Endothelial cell of umbilical vein (primary cell): ENCODE results near the gene LRP1B. TPM values are rescaled to one million over a fixed set of nuclear protein-coding genes. Genes with fewer than 3 reads are reported as not detected.

Experiments used
- BruUV-seq: library from RNA; stranded (reverse); fragments of 400-500 nt; replicated peaks from 2 replicates; lab custom pipeline; 2021; lab: Mats Ljungman, UMichigan
- CTCF ChIA-PET: fragments of 300-600, 350-600 bp; sonication (Branson Sonifier 250); formaldehyde crosslinking; loops from one replicate; lab custom pipeline; 2021; ENCODE audit warnings: antibody characterized with exemption, inconsistent platforms; lab: Charles Lee
- POLR2A ChIA-PET: fragments of 300-600, 350-600 bp; sonication (Branson Sonifier 250); formaldehyde crosslinking; loops from one replicate; lab custom pipeline; 2021; ENCODE audit warnings: antibody characterized with exemption, inconsistent platforms; lab: Charles Lee
- DNase-seq: peaks from one replicate; pipeline ENCODE4 v3.0.0-alpha.2; 2011; ENCODE audit warnings: low read depth, low spot score
- FAIRE-seq: peaks from 2 replicates; lab custom pipeline; 2011; peaks lifted over from hg19 to GRCh38; lab: Jason Lieb, UNC
- H2AFZ ChIP-seq: 2 replicates; pipeline ENCODE4 v1.6.0; 2012; ENCODE audit warnings: low read depth, low read length, control low read depth, inconsistent platforms
- H3K27ac ChIP-seq: 2 replicates; pipeline ENCODE4 v1.5.1; 2011; ENCODE audit warnings: low read depth, mild to moderate bottlenecking, control low read depth, low read length, moderate library complexity; ENCODE audit not compliant: insufficient read depth
- H3K27me3 ChIP-seq, 2 experiments: 2 replicates each; pipeline versions ENCODE4 v1.6.0 to v1.6.1; 2011; ENCODE audit warnings: low read length in 2 of 2, mixed read lengths in 1 of 2; ENCODE audit not compliant: control insufficient read depth in 2 of 2, insufficient read depth in 2 of 2
- H3K36me3 ChIP-seq, 2 experiments: 2 replicates in 1 of 2; 3 replicates in 1 of 2; pipeline ENCODE4 v1.5.1; 2011; ENCODE audit warnings: low read length in 2 of 2, mild to moderate bottlenecking in 1 of 2, moderate library complexity in 1 of 2; ENCODE audit not compliant: control insufficient read depth in 2 of 2, insufficient read depth in 2 of 2; ENCODE audit errors: extremely low read depth in 1 of 2
- H3K4me1 ChIP-seq: 3 replicates; pipeline ENCODE4 v1.5.1; 2011; ENCODE audit warnings: mild to moderate bottlenecking, low read length; ENCODE audit not compliant: control insufficient read depth, insufficient read depth; ENCODE audit errors: extremely low read depth
- H3K4me2 ChIP-seq: 2 replicates; pipeline ENCODE4 v1.6.1; 2011; ENCODE audit warnings: low read length, control low read depth, mixed read lengths; ENCODE audit not compliant: insufficient read depth
- H3K4me3 ChIP-seq, 3 experiments: fragments of 200-600 bp in 1 of 3; sonication (generic), shearing (Covaris generic) in 1 of 3; replicated peaks in 1 of 3; 2 replicates each; pipeline ENCODE4 v1.5.1; 2011 to 2016; ENCODE audit warnings: control low read depth in 3 of 3, low read length in 3 of 3, mild to moderate bottlenecking in 2 of 3, inconsistent platforms in 1 of 3, low read depth in 1 of 3, moderate library complexity in 1 of 3; ENCODE audit not compliant: insufficient read depth in 1 of 3
- H3K79me2 ChIP-seq: 2 replicates; pipeline ENCODE4 v1.6.0; 2012; ENCODE audit warnings: low read length, inconsistent platforms; ENCODE audit not compliant: control insufficient read depth, insufficient read depth
- H3K9ac ChIP-seq: replicated peaks from 2 replicates; pipeline ENCODE3; 2011; ENCODE audit warnings: low read length, control low read depth; ENCODE audit not compliant: insufficient read depth; ENCODE audit errors: extremely low read depth
- H3K9me1 ChIP-seq: replicated peaks from 3 replicates; pipeline ENCODE4 v1.6.0; 2011; ENCODE audit warnings: mild to moderate bottlenecking, low read length; ENCODE audit not compliant: control insufficient read depth, insufficient read depth; ENCODE audit errors: extremely low read depth
- H3K9me3 ChIP-seq: replicated peaks from 2 replicates; pipeline ENCODE4 v1.5.1; 2012; ENCODE audit warnings: low read length, inconsistent platforms; ENCODE audit not compliant: control insufficient read depth, insufficient read depth
- H4K20me1 ChIP-seq: replicated peaks from 2 replicates; pipeline ENCODE3; 2011; ENCODE audit warnings: mild to moderate bottlenecking, low read length; ENCODE audit not compliant: control insufficient read depth, insufficient read depth; ENCODE audit errors: extremely low read depth
- EZH2 ChIP-seq: IDR thresholded peaks from 2 replicates; pipeline ENCODE4 v1.6.1; 2012; ENCODE audit warnings: borderline replicate concordance, low read depth, mild to moderate bottlenecking, moderate library complexity, low read length, inconsistent platforms; ENCODE audit not compliant: severe bottlenecking
- FOS ChIP-seq: IDR thresholded peaks from 2 replicates; pipeline ENCODE4 v1.6.1; 2011; ENCODE audit warnings: mild to moderate bottlenecking, low read length, moderate library complexity, borderline replicate concordance; ENCODE audit not compliant: insufficient read depth
- GATA2 ChIP-seq: IDR thresholded peaks from 2 replicates; pipeline ENCODE4 v1.7.0; 2011; ENCODE audit warnings: low read depth, mild to moderate bottlenecking, moderate library complexity, mixed read lengths, low read length; ENCODE audit not compliant: insufficient read length, insufficient read depth
- JUN ChIP-seq: IDR thresholded peaks from 2 replicates; pipeline ENCODE4 v1.6.1; 2011; ENCODE audit warnings: borderline replicate concordance, low read depth; ENCODE audit not compliant: insufficient read length, insufficient read depth
- MYC ChIP-seq: IDR thresholded peaks from one replicate; pipeline ENCODE4 v1.6.1; 2011; ENCODE audit warnings: mild to moderate bottlenecking, low read depth, low read length
- POLR2A ChIP-seq: IDR thresholded peaks from 2 replicates; pipeline ENCODE4 v1.6.1; 2012; ENCODE audit warnings: low read depth, mild to moderate bottlenecking, control low read depth, low read length
- POLR2AphosphoS5 ChIP-seq: IDR thresholded peaks from 2 replicates; pipeline ENCODE4 v1.6.1; 2012; ENCODE audit warnings: low read depth, mild to moderate bottlenecking, control low read depth, low read length, moderate library complexity; ENCODE audit not compliant: insufficient read depth
- dilution Hi-C: fragments of 300-500 bp; cut with MboI; formaldehyde crosslinking; loops from one replicate; pipeline ENCODE4 v1.15.0; 2019; ENCODE audit warnings: low sequenced_read_pairs; ENCODE audit not compliant: extremely low pct_ligation_motif_present
- intact Hi-C: fragments of 100-400 bp; cut with micrococcal nuclease; formaldehyde crosslinking; loops from one replicate; pipeline ENCODE4 v1.10.0; 2022
- polyA plus RNA-seq, 4 experiments: library from polyadenylated mRNA; depleted of rRNA in 3 of 4; stranded (reverse) in 3 of 4; unstranded in 1 of 4; fragments of >200 nt; gene quantifications; 2 replicates each; pipeline versions ENCODE4 v1.2.1 to v1.2.3, GENCODE V29; 2011 to 2012; ENCODE audit warnings: missing spikeins in 1 of 4
- total RNA-seq: library from RNA; stranded (reverse); gene quantifications from 2 replicates; pipeline ENCODE4 v1.2.3, GENCODE V29; 2021
- TF ChIP-seq, protein P1 (sequence below): IDR thresholded peaks from 2 replicates; pipeline ENCODE4 v1.6.1; 2011; ENCODE audit not compliant: insufficient read depth, insufficient read length
- TF ChIP-seq, protein P2 (sequence below), 2 donors: IDR thresholded peaks; 1 replicate in 1 of 2; 2 replicates in 1 of 2; pipeline ENCODE4 v1.5.1; 2011; ENCODE audit warnings: low read length in 2 of 2, mild to moderate bottlenecking in 2 of 2, moderate library complexity in 2 of 2, control low read depth in 1 of 2, inconsistent platforms in 1 of 2, low read depth in 1 of 2; ENCODE audit not compliant: insufficient read depth in 1 of 2; ENCODE audit errors: extremely low read depth in 1 of 2

Gene LRP1B
- total and polyA plus RNA-seq, 2 donors (not counting 3 experiments of a cell fraction or from before 2014, with no cell fraction given), result 0.03 to 0.07 TPM

- H3K4me3 ChIP-seq, result no peak overlapping the region
- no peak overlapping the region for H3K4me2 ChIP-seq
- H4K20me1 ChIP-seq, result no peaks in the 10 kb centered on the region
- TF ChIP-seq MYC, result no peak
- no peak for TF ChIP-seq EZH2
- TF ChIP-seq POLR2A, result no peak
- TF ChIP-seq FOS, result no peak
- no peak for TF ChIP-seq GATA2
- TF ChIP-seq, protein P1, sequence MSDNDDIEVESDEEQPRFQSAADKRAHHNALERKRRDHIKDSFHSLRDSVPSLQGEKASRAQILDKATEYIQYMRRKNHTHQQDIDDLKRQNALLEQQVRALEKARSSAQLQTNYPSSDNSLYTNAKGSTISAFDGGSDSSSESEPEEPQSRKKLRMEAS, result no peak
- TF ChIP-seq POLR2AphosphoS5, result no peak
- TF ChIP-seq, protein P2, sequence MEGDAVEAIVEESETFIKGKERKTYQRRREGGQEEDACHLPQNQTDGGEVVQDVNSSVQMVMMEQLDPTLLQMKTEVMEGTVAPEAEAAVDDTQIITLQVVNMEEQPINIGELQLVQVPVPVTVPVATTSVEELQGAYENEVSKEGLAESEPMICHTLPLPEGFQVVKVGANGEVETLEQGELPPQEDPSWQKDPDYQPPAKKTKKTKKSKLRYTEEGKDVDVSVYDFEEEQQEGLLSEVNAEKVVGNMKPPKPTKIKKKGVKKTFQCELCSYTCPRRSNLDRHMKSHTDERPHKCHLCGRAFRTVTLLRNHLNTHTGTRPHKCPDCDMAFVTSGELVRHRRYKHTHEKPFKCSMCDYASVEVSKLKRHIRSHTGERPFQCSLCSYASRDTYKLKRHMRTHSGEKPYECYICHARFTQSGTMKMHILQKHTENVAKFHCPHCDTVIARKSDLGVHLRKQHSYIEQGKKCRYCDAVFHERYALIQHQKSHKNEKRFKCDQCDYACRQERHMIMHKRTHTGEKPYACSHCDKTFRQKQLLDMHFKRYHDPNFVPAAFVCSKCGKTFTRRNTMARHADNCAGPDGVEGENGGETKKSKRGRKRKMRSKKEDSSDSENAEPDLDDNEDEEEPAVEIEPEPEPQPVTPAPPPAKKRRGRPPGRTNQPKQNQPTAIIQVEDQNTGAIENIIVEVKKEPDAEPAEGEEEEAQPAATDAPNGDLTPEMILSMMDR (IDR thresholded peaks at IDR 0.05; ENCODE audit: extremely low read depth in 1 of 2, insufficient read depth in 1 of 2, low read depth in 1 of 2, low read length in 2 of 2), result no peak
- no peak for TF ChIP-seq JUN
- no peaks in the 10 kb centered on the region for H3K36me3 ChIP-seq
- no peaks in the 10 kb centered on the region for H3K4me1 ChIP-seq
- H3K9me1 ChIP-seq, result no peaks in the 10 kb centered on the region
- H2AFZ ChIP-seq, result no peak overlapping the region
- no TSS peak for BruUV-seq
- H3K9ac ChIP-seq, result no peak overlapping the region
- no peaks in the 10 kb centered on the region for H3K9me3 ChIP-seq
- ChIA-PET POLR2A (no interaction called here), CTCF (interaction anchor here (0.6 to 2.5 kb wide), 3 partner anchors 20 to 402 kb away, joined by 3 to 7 read pairs (median 4); no protein-coding TSS in a partner anchor)
- H3K27ac ChIP-seq, result no peak overlapping the region
- no peak for FAIRE-seq
- dilution Hi-C loops, result no loop called here
- intact Hi-C loops, result no loop called here
- H3K79me2 ChIP-seq, result no peaks in the 10 kb centered on the region
- no peaks in the 10 kb centered on the region for H3K27me3 ChIP-seq
- no peak for DNase-seq
Observed at GRCh38 chr2:140565756-140566155, 1565.1 kb downstream of the LRP1B start.
